Measurements from ENCODE around the gene F9.

- TF ChIP-seq CTCF (IDR thresholded peaks at IDR 0.05) (no peak), POLR2A (IDR thresholded peaks at IDR 0.05) (no peak)
Measured at GRCh38 chrX:139483699-139484098, 46.8 kb upstream of the F9 start.

Measured in right lobe of liver (tissue), 4 donors.